Testis (tissue), 2 donors: ENCODE results near the gene SH3TC1.

Source experiments
- POLR2A ChIP-seq: fragments of 450-650 bp; IDR thresholded peaks from one replicate; pipeline ENCODE4 v1.6.1; 2017; ENCODE audit warnings: antibody characterized with exemption, mild to moderate bottlenecking, moderate library complexity
- TF ChIP-seq, protein P1 (sequence below), 3 experiments: fragments of 450-650 bp in 2 of 3; fragments of 200-600 bp in 1 of 3; sonication (generic) in 1 of 3; IDR thresholded peaks; one replicate each; pipeline ENCODE4 v1.5.1; 2016 to 2019; ENCODE audit warnings: antibody characterized with exemption in 3 of 3, mild to moderate bottlenecking in 2 of 3, moderate library complexity in 1 of 3

GRCh38 chr4:8285976-8286718, 87.1 kb downstream of the SH3TC1 start:
- TF ChIP-seq, protein P1, sequence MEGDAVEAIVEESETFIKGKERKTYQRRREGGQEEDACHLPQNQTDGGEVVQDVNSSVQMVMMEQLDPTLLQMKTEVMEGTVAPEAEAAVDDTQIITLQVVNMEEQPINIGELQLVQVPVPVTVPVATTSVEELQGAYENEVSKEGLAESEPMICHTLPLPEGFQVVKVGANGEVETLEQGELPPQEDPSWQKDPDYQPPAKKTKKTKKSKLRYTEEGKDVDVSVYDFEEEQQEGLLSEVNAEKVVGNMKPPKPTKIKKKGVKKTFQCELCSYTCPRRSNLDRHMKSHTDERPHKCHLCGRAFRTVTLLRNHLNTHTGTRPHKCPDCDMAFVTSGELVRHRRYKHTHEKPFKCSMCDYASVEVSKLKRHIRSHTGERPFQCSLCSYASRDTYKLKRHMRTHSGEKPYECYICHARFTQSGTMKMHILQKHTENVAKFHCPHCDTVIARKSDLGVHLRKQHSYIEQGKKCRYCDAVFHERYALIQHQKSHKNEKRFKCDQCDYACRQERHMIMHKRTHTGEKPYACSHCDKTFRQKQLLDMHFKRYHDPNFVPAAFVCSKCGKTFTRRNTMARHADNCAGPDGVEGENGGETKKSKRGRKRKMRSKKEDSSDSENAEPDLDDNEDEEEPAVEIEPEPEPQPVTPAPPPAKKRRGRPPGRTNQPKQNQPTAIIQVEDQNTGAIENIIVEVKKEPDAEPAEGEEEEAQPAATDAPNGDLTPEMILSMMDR (IDR thresholded peaks at IDR 0.05): no peak
- TF ChIP-seq POLR2A: no peak
